ENCODE results near the gene DDX41. TPM values are rescaled to one million over a fixed set of nuclear protein-coding genes. Genes with fewer than 3 reads are reported as not detected.

DDX41 gene
- total and polyA plus RNA-seq, 11 donors = 24.4 to 65.4 (median 37.7) TPM

GRCh38 chr5:177511181-177511580 is 5.6 kb downstream of the DDX41 start:
- Histone ChIP-seq H3K4me3 (no peak overlapping the region), H3K4me1 (peaks cover 0 to 43% (median 10%) of the 10 kb centered on the region in 12 donors), H3K27ac (peak overlapping the region in 1 of 12 donors; percentile 93), H3K9me3 (no peaks in the 10 kb centered on the region), H3K36me3 (peaks cover 7 to 59% (median 49%) of the 10 kb centered on the region in 9 donors), H3K27me3 (no peaks in the 10 kb centered on the region)
- intact Hi-C loops (cut with DNase I) = loop anchor here in 2 of 10 donors (10.0 kb wide), 1 partner anchor 84 kb away; the partner anchor contains the start of gene TMED9 (in 2 of the 2)
- no peak for ATAC-seq
- TF ChIP-seq POLR2A (IDR thresholded peaks at IDR 0.05) (no peak), CTCF (IDR thresholded peaks at IDR 0.05) (no peak)
- no peak for DNase-seq
- WGBS, 4 donors = 87 to 94% (median 89%) methylated on average over 5 of the region's 5 CpGs

GRCh38 chr5:177510567-177511053 is 6.2 kb downstream of the DDX41 start:
- Histone ChIP-seq H3K4me1 (peaks cover 0 to 37% (median 5%) of the 10 kb centered on the region in 12 donors), H3K27ac (peak overlapping the region in 2 of 12 donors; percentile 43 to 93), H3K36me3 (peaks cover 7 to 55% (median 47%) of the 10 kb centered on the region in 9 donors), H3K4me3 (peak overlapping the region in 1 of 12 donors; percentile 71), H3K9me3 (no peaks in the 10 kb centered on the region), H3K27me3 (no peaks in the 10 kb centered on the region)
- ATAC-seq (peak in 2 of 4 donors; percentile 8 to 29), DNase-seq (no peak)
- 85 to 92% (median 90%) methylated on average over 15 of the region's 15 CpGs for WGBS, 4 donors
- intact Hi-C loops (cut with DNase I) = loop anchor here in 2 of 10 donors (10.0 kb wide), 1 partner anchor 84 kb away; the partner anchor contains the start of gene TMED9 (in 2 of the 2)
- no peak for TF ChIP-seq POLR2A (IDR thresholded peaks at IDR 0.05)
- no peak for TF ChIP-seq CTCF (IDR thresholded peaks at IDR 0.05)

GRCh38 chr5:177509991-177510566 is 6.7 kb downstream of the DDX41 start:
- intact Hi-C loops (cut with DNase I) = loop anchor here in 3 of 10 donors (10.0 kb wide), 2 partner anchors 85 to 195 kb away; partner anchors contain the start of genes TMED9 (in 2 of the 3) and MXD3 (in 1 of the 3)
- TF ChIP-seq POLR2A (IDR thresholded peaks at IDR 0.05) = no peak
- no peak for TF ChIP-seq CTCF (IDR thresholded peaks at IDR 0.05)
- ATAC-seq = no peak

GRCh38 chr5:177509381-177509951 is 7.3 kb downstream of the DDX41 start, which contains the start of gene DOK3:
TSS of gene DOK3 (minus strand) at chr5:177509826. CDS start at chr5:177509540, 286 bp downstream.
- H3K27me3 ChIP-seq = no peaks in the 10 kb centered on the region
- peak within 1 kb of the TSS in 7 of 12 donors; percentile 33 to 93 (median 48) for H3K27ac ChIP-seq
- H3K4me3 ChIP-seq = peak within 1 kb of the TSS in 9 of 12 donors; percentile 11 to 71 (median 39)
- peak; percentile 29 to 66 (median 46) for ATAC-seq
- intact Hi-C loops (cut with DNase I) = loop anchor here in 1 of 10 donors (10.0 kb wide), 1 partner anchor 195 kb away; the partner anchor contains the start of gene MXD3
- peak in 2 of 5 donors; percentile 69 to 80 for DNase-seq
- 26 to 43% (median 31%) methylated on average over 20 of the region's 20 CpGs for WGBS, 4 donors
- TF ChIP-seq CTCF (IDR thresholded peaks at IDR 0.05) = no peak
- TF ChIP-seq POLR2A (IDR thresholded peaks at IDR 0.05) = no peak
- no peaks in the 10 kb centered on the region for H3K9me3 ChIP-seq
- H3K36me3 ChIP-seq = peaks cover 7 to 49% (median 38%) of the 10 kb centered on the region in 9 donors
- peaks cover 0 to 27% (median 0%) of the 10 kb centered on the region in 12 donors for H3K4me1 ChIP-seq

More at GRCh38 chr5:177509991-177510566, 6.7 kb downstream of the DDX41 start:
- Histone ChIP-seq H3K4me1 (peaks cover 0 to 32% (median 0%) of the 10 kb centered on the region in 12 donors), H3K27me3 (no peaks in the 10 kb centered on the region), H3K4me3 (peak overlapping the region in 5 of 12 donors; percentile 35 to 71 (median 48)), H3K27ac (peak overlapping the region in 4 of 12 donors; percentile 14 to 93 (median 50)), H3K9me3 (no peaks in the 10 kb centered on the region), H3K36me3 (peaks cover 7 to 50% (median 42%) of the 10 kb centered on the region in 9 donors)
- DNase-seq = no peak
- WGBS, 4 donors = 69 to 75% (median 75%) methylated on average over 7 to 11 of the region's 11 CpGs

Measured in heart left ventricle (tissue), 16 donors.